B cell (primary cell): ENCODE results near the gene ARRB1. TPM values are rescaled to one million over a fixed set of nuclear protein-coding genes. Genes with fewer than 3 reads are reported as not detected.

ENCODE experiments used
- ATAC-seq: fragments of 200-7000 bp; cut with Tn5 transposase; one replicate; pipeline ENCODE4 v1.10.0; 2021; ENCODE audit warnings: low read depth, mild to moderate bottlenecking, moderate number of reproducible peaks, moderate library complexity
- CTCF ChIA-PET: fragments of 350-600 bp; sonication (Branson Sonifier 250); formaldehyde crosslinking; loops from one replicate; lab custom pipeline; 2021; ENCODE audit warnings: antibody characterized with exemption, inconsistent platforms; lab: Charles Lee
- POLR2A ChIA-PET: fragments of 350-600 bp; sonication (Branson Sonifier 250); formaldehyde crosslinking; loops from one replicate; lab custom pipeline; 2021; ENCODE audit warnings: antibody characterized with exemption; lab: Charles Lee
- DNase-seq: peaks from one replicate; pipeline ENCODE4 v3.0.0; 2013
- H2AFZ ChIP-seq: 2 replicates; pipeline ENCODE4 v1.6.1; 2012; ENCODE audit warnings: mild to moderate bottlenecking, low read depth, low read length; ENCODE audit not compliant: insufficient read depth, poor library complexity, severe bottlenecking
- H3K27ac ChIP-seq, 2 donors: 1 replicate in 1 of 2; 2 replicates in 1 of 2; pipeline ENCODE4 v1.5.1; 2012 to 2013; ENCODE audit warnings: low read length in 2 of 2, mild to moderate bottlenecking in 2 of 2, moderate library complexity in 1 of 2
- H3K27me3 ChIP-seq, 4 experiments: fragments of 200-600 bp in 1 of 4; sonication (generic) in 1 of 4; replicated peaks in 1 of 4; 1 replicate in 2 of 4; 2 replicates in 2 of 4; pipeline versions ENCODE4 v1.6.1 to v1.7.0; 2013 to 2016; ENCODE audit warnings: low read length in 3 of 4, mild to moderate bottlenecking in 2 of 4, mixed read lengths in 1 of 4, moderate library complexity in 1 of 4; ENCODE audit not compliant: insufficient read depth in 4 of 4, control insufficient read depth in 3 of 4; ENCODE audit errors: control extremely low read depth in 1 of 4
- H3K36me3 ChIP-seq, 2 experiments: replicated peaks in 1 of 2; 1 replicate in 1 of 2; 2 replicates in 1 of 2; pipeline versions ENCODE4 v1.6.1 to v1.7.1; 2013; ENCODE audit warnings: low read length in 1 of 2; ENCODE audit not compliant: insufficient read depth in 2 of 2, control insufficient read depth in 1 of 2; ENCODE audit errors: control extremely low read depth in 1 of 2, extremely low read depth in 1 of 2
- H3K4me1 ChIP-seq, 2 donors: fragments of 200-600 bp in 1 of 2; sonication (generic) in 1 of 2; 1 replicate in 1 of 2; 2 replicates in 1 of 2; pipeline versions ENCODE4 v1.5.1 to v1.6.1; 2013 to 2017; ENCODE audit warnings: low read length in 2 of 2; ENCODE audit not compliant: control insufficient read depth in 2 of 2, insufficient read depth in 2 of 2
- H3K4me2 ChIP-seq: replicated peaks from 2 replicates; pipeline ENCODE3; 2012; ENCODE audit warnings: mild to moderate bottlenecking, low read depth, low read length; ENCODE audit not compliant: poor library complexity, severe bottlenecking
- H3K4me3 ChIP-seq, 5 experiments: fragments of 200-600 bp in 1 of 5; sonication (generic) in 1 of 5; 1 replicate in 3 of 5; 2 replicates in 2 of 5; pipeline versions ENCODE4 v1.5.1 to v1.7.0; 2011 to 2016; ENCODE audit warnings: low read length in 4 of 5, mild to moderate bottlenecking in 4 of 5, low read depth in 2 of 5, control low read depth in 1 of 5, moderate library complexity in 1 of 5; ENCODE audit not compliant: insufficient read depth in 1 of 5; ENCODE audit errors: control extremely low read depth in 1 of 5, extremely low read depth in 1 of 5
- H3K79me2 ChIP-seq: fragments of 200-600 bp; sonication (generic); one replicate; pipeline ENCODE4 v1.6.0; 2016; ENCODE audit warnings: low read length; ENCODE audit not compliant: control insufficient read depth, insufficient read depth
- H3K9ac ChIP-seq: fragments of 200-600 bp; sonication (generic); 2 replicates; pipeline ENCODE4 v1.6.1; 2017; ENCODE audit warnings: mild to moderate bottlenecking, low read length, moderate library complexity
- H3K9me3 ChIP-seq, 3 donors: one replicate each; pipeline versions ENCODE4 v1.6.1 to v1.7.1; 2013; ENCODE audit warnings: low read length in 2 of 3; ENCODE audit not compliant: control insufficient read depth in 2 of 3, insufficient read depth in 1 of 3; ENCODE audit errors: control extremely low read depth in 1 of 3
- H4K20me1 ChIP-seq: 2 replicates; pipeline ENCODE4 v1.6.0; 2012; ENCODE audit warnings: mild to moderate bottlenecking, low read length; ENCODE audit not compliant: insufficient read depth, control insufficient read depth, poor library complexity, severe bottlenecking
- H3K27ac Mint-ChIP-seq: one replicate; pipeline ENCODE4 v1.8.0; 2021; ENCODE audit warnings: mixed read lengths
- H3K27me3 Mint-ChIP-seq: one replicate; pipeline ENCODE4 v1.8.0; 2021; ENCODE audit warnings: mixed read lengths
- H3K4me1 Mint-ChIP-seq: one replicate; pipeline ENCODE4 v1.8.0; 2021; ENCODE audit warnings: mixed read lengths
- H3K4me3 Mint-ChIP-seq: one replicate; pipeline ENCODE4 v1.8.0; 2021; ENCODE audit warnings: mixed read lengths
- H3K9me3 Mint-ChIP-seq: one replicate; pipeline ENCODE4 v1.8.0; 2022; ENCODE audit warnings: mixed read lengths; ENCODE audit not compliant: insufficient read depth
- EZH2 ChIP-seq: IDR thresholded peaks from 2 replicates; pipeline ENCODE4 v1.6.1; 2012; ENCODE audit warnings: borderline replicate concordance, low read depth, mild to moderate bottlenecking, moderate library complexity, low read length; ENCODE audit not compliant: insufficient read depth, poor library complexity, severe bottlenecking
- WGBS: methylation state at CpG from one replicate; pipeline ENCODE4 v1.1.5; 2013; ENCODE audit warnings: missing lambda C conversion rate; ENCODE audit not compliant: insufficient coverage; 5-methylcytosine and 5-hydroxymethylcytosine counted together
- intact Hi-C: fragments of 100-400 bp; cut with micrococcal nuclease; formaldehyde crosslinking; loops from one replicate; pipeline ENCODE4 v1.10.0; 2022
- polyA plus RNA-seq: library from polyadenylated mRNA; depleted of rRNA; stranded (reverse); fragments of >200 nt; gene quantifications from 2 replicates; pipeline ENCODE4 v1.2.3, GENCODE V29; 2012
- total RNA-seq, 2 donors: library from RNA; stranded (reverse); fragments of 120-200 nt in 1 of 2; gene quantifications; 1 replicate in 1 of 2; 2 replicates in 1 of 2; pipeline versions ENCODE4 v1.2.3 to v1.2.4, GENCODE V29; 2013 to 2022
- TF ChIP-seq, protein P1 (sequence below): fragments of 200-600 bp; IDR thresholded peaks from one replicate; pipeline ENCODE4 v1.8.0; 2022; ENCODE audit warnings: antibody characterized with exemption, mild to moderate bottlenecking

Gene ARRB1
- total and polyA plus RNA-seq, 2 donors (not counting 1 experiment from before 2014, with no cell fraction given) = 1.0 to 1.9 TPM

DNA sequence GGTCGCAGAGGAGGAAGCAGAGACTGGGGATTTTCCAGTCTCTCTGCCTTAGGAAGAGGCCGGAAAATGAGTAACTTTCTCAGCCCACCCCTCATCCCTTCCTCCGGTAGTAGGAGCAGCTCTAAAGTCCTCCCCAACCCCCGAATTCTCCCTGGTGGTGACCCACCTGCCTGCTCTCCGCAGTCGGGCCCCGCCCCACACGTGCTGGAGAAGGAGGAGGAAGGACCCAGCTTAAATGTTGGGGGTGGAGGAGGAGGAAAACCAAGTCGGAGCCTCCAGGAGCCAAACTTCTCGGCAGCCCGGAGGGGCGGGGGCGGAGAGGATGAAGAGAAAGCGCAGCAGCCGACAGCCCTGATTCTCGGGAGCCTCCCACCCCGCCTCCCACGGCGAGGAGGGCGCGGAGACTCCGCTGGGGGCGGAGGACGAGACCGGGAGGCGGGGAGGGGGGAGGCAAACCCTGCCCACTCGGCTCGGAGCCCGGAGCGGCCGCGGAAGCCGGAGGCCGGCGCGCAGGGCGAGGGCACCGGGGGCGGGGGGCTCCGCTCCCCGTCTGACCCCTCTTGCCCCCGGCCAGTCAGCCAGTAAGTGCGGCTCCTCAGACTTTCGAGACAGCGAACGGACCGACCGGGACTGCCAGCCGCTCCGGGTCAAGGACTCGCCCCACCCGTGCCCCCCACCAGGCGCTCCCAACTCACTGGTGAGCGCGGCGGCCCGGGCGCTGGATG is 111.0 kb downstream of the ARRB1 start, which contains the start of gene TPBGL:
Gene TPBGL (plus strand): TSS at position 464 of the 725 bp plus-strand sequence. CDS start 276 bp downstream, outside the sequence.
- Histone ChIP-seq H2AFZ (peak within 1 kb of the TSS; percentile 70), H3K27me3 (peaks cover 0 to 61% (median 27%) of the 10 kb centered on the region in 4 experiments), H3K9me3 (no peaks in the 10 kb centered on the region), H3K9ac (peak within 1 kb of the TSS; percentile 60), H3K4me2 (peak within 1 kb of the TSS; percentile 93), H3K27ac (no peak within 1 kb of the TSS), H3K4me3 (peak within 1 kb of the TSS in 3 of 5 experiments; percentile 39 to 60 (median 46)), H3K4me1 (peaks cover 12 to 15% of the 10 kb centered on the region in 2 donors), H3K36me3 (no peaks in the 10 kb centered on the region), H4K20me1 (no peaks in the 10 kb centered on the region), H3K79me2 (no peaks in the 10 kb centered on the region)
- intact Hi-C loops = loop anchor here (1.0 to 2.0 kb wide), 2 partner anchors 100 to 312 kb away; no protein-coding TSS in a partner anchor
- H3K27me3 Mint-ChIP-seq = peaks cover 72% of the 10 kb centered on the region
- TF ChIP-seq EZH2 = peak; percentile 75
- TF ChIP-seq, protein P1, sequence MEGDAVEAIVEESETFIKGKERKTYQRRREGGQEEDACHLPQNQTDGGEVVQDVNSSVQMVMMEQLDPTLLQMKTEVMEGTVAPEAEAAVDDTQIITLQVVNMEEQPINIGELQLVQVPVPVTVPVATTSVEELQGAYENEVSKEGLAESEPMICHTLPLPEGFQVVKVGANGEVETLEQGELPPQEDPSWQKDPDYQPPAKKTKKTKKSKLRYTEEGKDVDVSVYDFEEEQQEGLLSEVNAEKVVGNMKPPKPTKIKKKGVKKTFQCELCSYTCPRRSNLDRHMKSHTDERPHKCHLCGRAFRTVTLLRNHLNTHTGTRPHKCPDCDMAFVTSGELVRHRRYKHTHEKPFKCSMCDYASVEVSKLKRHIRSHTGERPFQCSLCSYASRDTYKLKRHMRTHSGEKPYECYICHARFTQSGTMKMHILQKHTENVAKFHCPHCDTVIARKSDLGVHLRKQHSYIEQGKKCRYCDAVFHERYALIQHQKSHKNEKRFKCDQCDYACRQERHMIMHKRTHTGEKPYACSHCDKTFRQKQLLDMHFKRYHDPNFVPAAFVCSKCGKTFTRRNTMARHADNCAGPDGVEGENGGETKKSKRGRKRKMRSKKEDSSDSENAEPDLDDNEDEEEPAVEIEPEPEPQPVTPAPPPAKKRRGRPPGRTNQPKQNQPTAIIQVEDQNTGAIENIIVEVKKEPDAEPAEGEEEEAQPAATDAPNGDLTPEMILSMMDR = no peak
- POLR2A ChIA-PET = no interaction called here
- WGBS = 9% methylated on average over 51 of the region's 58 CpGs
- peaks cover 7% of the 10 kb centered on the region for H3K4me1 Mint-ChIP-seq
- H3K9me3 Mint-ChIP-seq = no peaks in the 10 kb centered on the region
- no peak within 1 kb of the TSS for H3K27ac Mint-ChIP-seq
- no peak for DNase-seq
- CTCF ChIA-PET = interaction anchor here (0.7 to 4.9 kb wide), 9 partner anchors 8 to 311 kb away, joined by 3 to 60 read pairs (median 8); no protein-coding TSS in a partner anchor
- ATAC-seq = no peak
- peak within 1 kb of the TSS; percentile 77 for H3K4me3 Mint-ChIP-seq
